Measurements from ENCODE around the gene PDLIM5. TPM values are rescaled to one million over a fixed set of nuclear protein-coding genes. Genes with fewer than 3 reads are reported as not detected.

Gene PDLIM5
- total and polyA plus RNA-seq, 2 of the 8 experiments (the other 6 are each of a cell fraction or from before 2014, with no cell fraction given): 37.3 to 62.1 TPM

DNA sequence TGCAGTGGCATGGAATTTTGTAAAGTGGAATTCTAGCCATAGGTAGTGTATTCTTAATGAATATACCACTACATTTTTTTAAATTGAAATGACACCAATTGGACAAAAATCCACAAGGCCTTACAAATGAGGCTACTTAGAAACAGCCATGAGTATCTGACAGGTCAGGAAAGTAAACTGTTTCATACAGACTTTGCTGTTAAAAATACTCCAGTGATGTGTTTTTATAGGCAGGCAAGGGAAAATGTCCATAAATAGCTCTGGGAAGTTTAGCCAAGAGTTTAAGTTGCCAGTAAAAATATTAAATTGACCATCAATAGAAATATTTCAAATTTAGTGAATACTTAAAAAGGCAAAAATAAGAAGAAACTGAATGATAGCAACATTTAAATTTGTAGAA lies 41.8 kb upstream of the PDLIM5 start:
- H3K4me1 ChIP-seq (replicated peaks in 1 of 4; ENCODE audit: control insufficient read depth in 3 of 4, insufficient read depth in 4 of 4, low read length in 3 of 4): peaks cover 0 to 12% (median 4%) of the 10 kb centered on the region in 4 experiments; a peak in 3 of 7 replicates
- CTCF ChIA-PET (ENCODE audit: partially characterized antibody): interaction anchor here (1.2 to 1.3 kb wide), 2 partner anchors 39 to 86 kb away, joined by 3 to 4 read pairs; no protein-coding TSS in a partner anchor
- no peak for TF ChIP-seq TEAD4 (IDR thresholded peaks at IDR 0.05; ENCODE audit: low read depth, low read length)
- TF ChIP-seq HDAC6 (IDR thresholded peaks at IDR 0.05; ENCODE audit: low read depth, low read length): no peak
- no peak for TF ChIP-seq RNF2 (IDR thresholded peaks at IDR 0.05; ENCODE audit: borderline replicate concordance, low read depth, low read length, missing control alignments, poor library complexity, severe bottlenecking)
- TF ChIP-seq SRF (IDR thresholded peaks at IDR 0.05; ENCODE audit: low read depth, low read length): no peak
- no peak for TF ChIP-seq KDM1A (IDR thresholded peaks at IDR 0.05; ENCODE audit: borderline replicate concordance, low read length)
- TF ChIP-seq RFX5 (IDR thresholded peaks at IDR 0.05; ENCODE audit: borderline replicate concordance, low read depth, low read length): no peak
- TF ChIP-seq EP300 (IDR thresholded peaks at IDR 0.05; ENCODE audit: borderline replicate concordance in 1 of 2, low read depth in 2 of 2, low read length in 2 of 2): no peak
- TF ChIP-seq GTF2F1 (IDR thresholded peaks at IDR 0.05; ENCODE audit: borderline replicate concordance, low read depth, low read length): no peak
- TF ChIP-seq CREB1 (IDR thresholded peaks at IDR 0.05): no peak
- TF ChIP-seq, protein P1, sequence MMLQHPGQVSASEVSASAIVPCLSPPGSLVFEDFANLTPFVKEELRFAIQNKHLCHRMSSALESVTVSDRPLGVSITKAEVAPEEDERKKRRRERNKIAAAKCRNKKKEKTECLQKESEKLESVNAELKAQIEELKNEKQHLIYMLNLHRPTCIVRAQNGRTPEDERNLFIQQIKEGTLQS (IDR thresholded peaks at IDR 0.05; ENCODE audit: insufficient read depth, low read depth, low read length): no peak
- no peak for TF ChIP-seq SIX5 (IDR thresholded peaks at IDR 0.05; ENCODE audit: low read depth, low read length)
- TF ChIP-seq CBX8 (IDR thresholded peaks at IDR 0.05; ENCODE audit: borderline replicate concordance, low read depth, low read length): no peak
- TF ChIP-seq SIN3A (conservative IDR thresholded peaks at IDR 0.05 in 1 of 2, IDR thresholded peaks at IDR 0.05 in 1 of 2; ENCODE audit: low read depth in 1 of 2, low read length in 2 of 2): no peak
- no peak for TF ChIP-seq SP2 (IDR thresholded peaks at IDR 0.05; ENCODE audit: low read length)
- no peak for TF ChIP-seq ZNF274 (IDR thresholded peaks at IDR 0.05; ENCODE audit: borderline replicate concordance, extremely low read depth, low read length)

More for the DNA sequence above, 41.8 kb upstream of the PDLIM5 start:
- Histone ChIP-seq H2BK120ac (replicated peaks; ENCODE audit: low read depth, low read length) (no peak overlapping the region), H3K9ac (replicated peaks in 1 of 4; ENCODE audit: extremely low read depth in 1 of 4, low read depth in 3 of 4, low read length in 3 of 4) (no peak overlapping the region), H3K14ac (ENCODE audit: insufficient read length) (no peak overlapping the region), H2BK15ac (ENCODE audit: low read length) (no peak overlapping the region), H3K23me2 (ENCODE audit: low read depth, low read length) (no peaks in the 10 kb centered on the region), H3K23ac (ENCODE audit: insufficient read length) (no peak overlapping the region), H4K91ac (replicated peaks; ENCODE audit: insufficient read length, low read length) (no peak overlapping the region), H4K5ac (ENCODE audit: insufficient read length, low read depth, low read length) (no peak overlapping the region), H2AFZ (ENCODE audit: low read length) (no peak overlapping the region), H3K36me3 (ENCODE audit: control insufficient read depth in 2 of 4, insufficient read depth in 4 of 4, low read length in 3 of 4) (no peaks in the 10 kb centered on the region), H4K20me1 (replicated peaks in 1 of 2; ENCODE audit: control insufficient read depth in 1 of 2, insufficient read depth in 2 of 2, low read length in 2 of 2) (no peaks in the 10 kb centered on the region), H3K4ac (replicated peaks; ENCODE audit: insufficient read length, low read depth, low read length) (no peak overlapping the region), H3K27ac (ENCODE audit: low read depth, low read length) (no peak overlapping the region), H3K56ac (replicated peaks; ENCODE audit: insufficient read length, low read depth, low read length) (no peak overlapping the region), H4K8ac (ENCODE audit: extremely low read depth, insufficient read depth, low read length) (no peak overlapping the region), H3K9me3 (ENCODE audit: insufficient read depth in 2 of 2, low read depth in 1 of 2, low read length in 1 of 2) (no peaks in the 10 kb centered on the region), H2AK5ac (ENCODE audit: low read depth, low read length) (no peak overlapping the region), H2BK20ac (ENCODE audit: low read length) (no peak overlapping the region), H2BK5ac (ENCODE audit: low read depth, low read length) (no peak overlapping the region), H3K4me3 (ENCODE audit: extremely low read depth in 1 of 4, insufficient read depth in 2 of 4, low read depth in 3 of 4, low read length in 4 of 4) (no peak overlapping the region), H3K27me3 (replicated peaks in 1 of 4; ENCODE audit: control insufficient read depth in 3 of 4, extremely low read depth in 1 of 4, insufficient read depth in 3 of 4, low read length in 3 of 4) (peaks cover 0 to 1% (median 0%) of the 10 kb centered on the region in 4 experiments; a peak in 1 of 7 replicates), H3K4me2 (ENCODE audit: insufficient read depth in 1 of 2, low read depth in 2 of 2, low read length in 2 of 2) (no peak overlapping the region), H3K79me2 (ENCODE audit: control insufficient read depth in 1 of 2, insufficient read depth in 2 of 2, low read length in 2 of 2) (no peaks in the 10 kb centered on the region), H2BK12ac (ENCODE audit: low read depth, low read length) (no peak overlapping the region), H3K79me1 (ENCODE audit: low read depth, low read length) (no peaks in the 10 kb centered on the region), H3K18ac (ENCODE audit: extremely low read depth, low read length) (no peak overlapping the region)
- FAIRE-seq: no peak
- no peak for DNase-seq (ENCODE audit: low read depth in 1 of 2, low spot score in 2 of 2)
- POLR2A ChIA-PET (ENCODE audit: partially characterized antibody): no interaction called here

All from H1 (cell line).